Activated CD4-positive, CD25-positive, alpha-beta regulatory T cell treated with anti-CD3 and anti-CD28 coated beads, Interleukin-2, amount 50 U/mL, for 24 hours (primary cell): ENCODE data around the gene PIGM.

Experiments
- ATAC-seq, 2 donors: fragments of 150-1000 bp; cut with Tn5 transposase; one replicate each; pipeline ENCODE4 v1.10.0; 2021; ENCODE audit warnings: mild to moderate bottlenecking in 1 of 2, moderate library complexity in 1 of 2

Gene PIGM

DNA sequence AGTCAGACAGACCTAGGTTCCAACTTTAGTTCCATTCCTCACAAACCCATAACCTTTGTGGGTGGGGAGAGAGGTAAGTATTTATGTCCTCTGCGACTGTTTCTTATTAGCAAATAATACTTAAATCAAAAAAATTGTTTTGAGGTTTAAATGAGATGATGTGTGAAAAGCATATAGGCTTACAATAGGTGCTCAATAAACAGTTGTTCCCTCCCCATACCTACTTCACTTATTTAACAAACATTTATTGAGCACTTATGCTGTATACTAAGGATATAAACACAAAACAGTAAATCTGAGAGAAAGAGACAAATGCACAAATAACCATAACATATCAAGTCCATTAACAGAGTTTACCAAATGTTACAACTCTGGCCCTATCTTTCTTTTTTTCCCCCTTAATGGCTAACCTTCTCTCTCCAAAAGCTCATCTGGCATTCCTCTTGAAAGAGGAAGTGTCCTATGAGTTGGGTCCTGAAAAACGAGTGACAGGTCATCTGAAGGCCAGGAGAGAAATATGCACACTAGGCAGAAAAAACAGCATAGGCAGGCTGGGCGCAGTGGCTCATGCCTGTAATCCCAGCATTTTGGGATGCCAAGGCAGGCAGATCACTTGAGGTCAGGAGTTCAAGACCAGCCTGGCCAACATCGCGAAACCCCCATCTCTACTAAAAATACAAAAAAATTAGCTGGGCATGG, 10.3 kb downstream of the PIGM start:
- no peak for ATAC-seq

DNA sequence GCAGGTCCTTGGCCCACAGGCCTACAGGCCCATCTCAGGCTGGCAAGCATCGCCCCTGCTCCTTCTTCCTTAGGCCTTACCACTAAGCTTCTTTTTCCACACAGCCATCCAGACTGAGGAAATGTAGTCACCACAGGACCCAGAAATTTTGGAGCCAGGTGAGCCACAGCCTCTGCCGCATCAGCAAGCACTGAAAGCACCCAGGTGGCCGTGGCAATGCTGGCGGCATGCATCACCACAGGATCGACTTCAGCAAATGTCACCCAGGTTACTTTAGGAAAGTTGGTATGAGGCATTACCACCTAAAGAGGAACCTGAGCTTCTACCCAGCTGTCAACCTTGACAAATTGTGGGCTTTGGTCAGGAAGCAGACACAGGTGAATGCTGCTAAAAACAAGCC, 11.6 kb downstream of the PIGM start:
- ATAC-seq: no peak

DNA sequence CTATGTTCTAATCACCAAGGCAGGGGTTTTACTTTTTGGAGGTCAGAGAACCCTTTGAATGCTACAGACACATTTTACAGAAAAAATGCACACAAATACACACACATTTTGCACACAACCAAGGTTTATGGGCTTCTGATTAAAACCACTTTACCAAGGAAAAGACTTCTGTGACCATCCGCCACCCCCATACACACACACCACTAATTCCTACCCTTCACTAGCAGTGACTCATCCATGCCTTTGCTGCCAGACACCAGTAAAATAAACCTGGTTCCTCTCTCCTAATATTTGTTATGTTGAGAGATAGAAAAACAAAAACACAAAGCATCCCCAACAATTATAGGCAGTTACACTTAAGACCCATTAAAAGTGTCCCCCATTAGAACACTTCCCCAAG, 12.9 kb downstream of the PIGM start:
- no peak for ATAC-seq

DNA sequence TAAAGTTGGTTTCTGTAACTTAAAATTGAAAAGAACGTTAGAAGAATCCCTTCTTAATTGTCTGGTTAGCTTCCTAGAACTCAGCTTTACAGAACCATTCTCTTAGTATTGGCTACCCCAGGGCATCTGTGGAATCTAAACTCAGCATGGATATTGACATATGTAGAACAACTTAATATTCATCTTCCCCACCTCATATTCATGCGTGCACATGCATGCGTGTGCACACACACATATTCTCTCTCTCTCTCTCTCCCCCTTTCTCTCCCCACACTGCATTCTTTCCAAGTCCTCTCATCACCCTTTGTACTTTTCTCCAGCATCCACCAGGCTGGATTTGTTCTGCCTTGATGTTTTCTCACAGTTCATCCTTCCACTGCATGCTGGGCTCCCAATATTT, 13.4 kb downstream of the PIGM start:
- no peak for ATAC-seq

DNA sequence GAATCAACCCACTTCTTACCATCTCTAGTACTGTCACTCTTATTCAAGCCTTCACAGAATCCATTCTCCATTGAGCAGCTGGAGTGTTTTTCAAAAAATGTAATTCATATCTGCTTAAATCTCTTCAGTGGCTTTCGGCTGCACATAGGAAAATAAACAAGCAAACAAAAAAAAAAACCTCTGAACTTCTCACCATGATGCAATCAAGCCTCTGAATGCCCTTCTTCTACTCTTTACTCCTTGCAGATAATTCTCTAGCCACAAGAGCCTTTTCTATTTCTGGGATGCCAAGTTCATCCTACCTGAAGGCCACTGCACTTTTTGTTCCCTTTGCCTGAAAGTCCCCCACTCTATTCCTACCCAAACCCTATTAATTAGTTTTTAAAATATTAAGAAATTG, 14.2 kb downstream of the PIGM start:
- ATAC-seq: no peak

DNA sequence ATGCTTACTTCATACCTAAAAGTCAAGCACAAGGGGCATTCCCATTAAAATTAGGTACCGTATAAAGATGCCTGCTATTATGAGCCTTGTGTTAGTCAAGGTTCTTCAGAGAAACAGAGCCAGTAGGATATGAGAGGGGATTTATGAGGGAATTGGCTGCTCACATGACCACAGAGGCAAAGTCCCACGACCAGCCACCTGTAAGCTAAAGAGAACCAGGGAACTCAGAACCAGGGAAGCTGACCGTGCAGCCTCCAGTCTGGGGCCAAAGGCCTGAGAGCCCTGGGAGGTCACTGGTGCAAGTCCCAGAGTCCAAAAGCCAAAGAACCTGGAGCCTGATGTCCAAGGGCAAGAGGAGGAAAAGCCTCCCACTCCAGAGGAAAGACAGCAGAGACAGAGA, 20.0 kb downstream of the PIGM start:
- no peak for ATAC-seq

DNA sequence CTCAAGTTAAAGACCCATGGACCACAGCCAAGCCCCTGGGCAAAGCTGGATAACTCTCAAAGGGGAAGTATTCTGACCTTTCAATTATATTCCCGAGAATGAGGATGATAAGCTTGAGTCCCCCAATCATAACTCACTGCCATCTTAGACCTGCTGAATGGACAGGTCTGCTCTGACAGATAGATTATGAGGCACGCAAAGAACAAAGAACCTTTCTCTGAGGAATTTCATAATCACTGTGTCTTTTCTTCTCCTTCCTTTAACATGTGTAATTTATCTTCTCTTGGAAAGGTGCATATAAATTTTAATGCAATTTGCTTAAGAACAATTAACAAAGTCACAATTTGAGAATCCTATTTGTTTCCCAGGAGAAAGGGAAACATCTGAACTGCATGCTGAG, 22.0 kb downstream of the PIGM start:
- no peak for ATAC-seq

DNA sequence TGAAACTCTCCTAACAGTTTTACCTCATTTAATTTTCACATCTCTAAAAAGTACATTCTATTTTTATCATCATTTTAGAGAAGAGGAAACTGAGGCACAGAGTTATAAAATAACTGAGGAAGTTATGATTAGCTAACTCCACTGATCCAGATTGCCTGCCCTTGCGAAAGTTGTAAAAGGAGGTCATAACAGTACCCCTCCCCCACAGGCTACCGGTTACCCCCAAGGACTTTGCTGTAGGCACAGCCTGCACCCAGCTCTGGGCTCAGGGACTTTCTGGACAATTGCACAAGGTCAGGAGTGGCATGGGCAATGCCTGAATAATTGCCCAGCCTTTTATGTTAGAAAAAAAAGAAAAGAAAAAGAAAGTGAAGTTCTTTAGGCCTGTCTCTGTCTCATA, 22.7 kb downstream of the PIGM start:
- ATAC-seq: no peak

DNA sequence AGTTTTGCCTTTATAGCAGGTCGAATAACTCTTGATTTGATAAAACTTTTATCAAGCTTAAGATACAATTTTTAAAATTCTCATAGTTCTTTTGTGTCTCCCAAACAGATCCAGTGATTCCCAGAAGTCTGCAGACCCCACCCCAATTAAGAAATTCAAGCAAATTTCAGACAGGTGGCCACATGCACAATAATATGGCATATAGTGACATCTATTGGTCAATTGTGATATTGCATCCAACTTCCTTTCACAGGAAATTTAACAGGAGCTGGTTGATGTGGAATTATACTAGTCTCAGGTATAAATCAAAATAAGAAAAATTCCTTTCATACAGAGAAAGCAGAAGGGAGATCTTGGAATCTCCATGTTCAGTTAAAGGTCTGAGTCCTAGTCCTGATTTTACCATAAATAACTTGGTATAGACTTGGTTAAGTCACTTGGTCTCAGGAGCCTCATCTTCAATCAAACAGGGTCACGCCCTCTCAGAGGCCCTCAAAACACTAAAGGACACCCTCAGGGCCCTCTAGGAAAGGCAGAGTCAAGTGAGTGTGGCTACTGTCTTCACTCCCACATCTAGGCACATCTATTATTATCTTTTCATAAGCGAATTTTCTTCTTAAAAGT, 24.1 kb downstream of the PIGM start:
- no peak for ATAC-seq

DNA sequence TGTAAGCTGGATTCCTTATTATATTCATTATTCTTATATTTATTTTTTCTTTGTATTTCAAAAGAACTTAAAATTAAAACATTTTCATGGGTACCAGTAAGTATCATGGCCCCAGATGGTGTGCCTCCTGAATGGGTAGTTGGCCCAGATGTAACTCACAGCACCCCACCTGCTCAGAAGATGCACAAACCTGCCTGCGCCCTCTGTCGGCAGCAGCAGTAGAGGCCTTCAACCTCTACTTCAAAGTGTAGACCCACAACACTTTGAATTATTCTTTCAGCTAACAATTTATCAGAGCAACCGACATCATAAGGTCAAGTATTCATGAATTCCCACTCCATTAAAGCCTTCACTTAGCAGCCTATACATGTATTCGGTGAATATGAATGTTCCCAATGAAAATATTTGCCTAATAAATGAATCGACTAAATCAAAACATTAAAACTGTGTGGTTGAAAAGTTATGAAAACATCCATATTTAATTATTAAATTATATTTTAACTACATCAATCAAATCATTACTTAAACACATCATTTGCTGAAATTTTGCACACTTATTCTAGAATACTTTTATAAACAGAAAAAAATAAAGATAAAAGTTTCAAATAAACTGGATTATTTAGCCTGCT, 25.4 kb downstream of the PIGM start:
- peak; percentile 72 to 83 for ATAC-seq

DNA sequence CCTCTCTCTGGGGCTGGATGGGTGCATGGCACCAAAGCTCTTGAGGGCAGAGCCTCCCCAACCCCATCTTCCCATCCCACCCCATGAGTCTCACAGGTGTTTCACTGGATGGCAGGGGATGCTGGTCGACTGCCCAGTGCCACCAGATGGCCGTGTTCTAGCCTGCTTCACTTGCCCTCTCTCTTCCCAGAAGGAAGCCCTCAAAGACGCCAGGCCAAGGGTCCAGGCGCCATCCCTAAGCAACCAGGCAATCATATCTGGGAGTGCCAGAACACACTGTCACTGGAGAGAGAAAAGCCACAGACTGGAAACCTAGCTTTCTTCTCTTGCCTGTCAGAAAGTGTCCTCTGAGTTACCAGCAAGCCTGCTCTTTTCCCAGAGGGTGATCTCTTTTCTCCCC, 26.7 kb downstream of the PIGM start:
- ATAC-seq: no peak

DNA sequence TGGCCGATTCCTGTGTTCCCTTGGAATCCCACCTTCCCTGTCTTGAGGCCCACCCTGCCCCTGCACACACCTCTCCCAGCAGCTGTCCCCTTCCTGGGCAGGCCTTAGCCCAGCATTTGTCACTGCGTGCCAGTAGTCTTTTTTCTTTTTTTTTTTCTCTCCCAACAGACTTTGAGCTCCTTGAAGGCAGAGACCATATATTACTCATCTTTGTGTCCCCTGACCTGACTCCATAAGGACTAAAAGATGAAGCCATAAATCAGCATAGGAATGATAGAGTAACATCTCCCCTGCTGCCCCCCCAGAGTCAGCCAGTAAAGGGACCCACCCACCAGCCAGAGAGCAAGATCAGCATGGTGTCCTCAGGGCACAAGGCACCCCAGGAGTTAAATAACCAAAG, 27.4 kb downstream of the PIGM start:
- ATAC-seq: no peak

DNA sequence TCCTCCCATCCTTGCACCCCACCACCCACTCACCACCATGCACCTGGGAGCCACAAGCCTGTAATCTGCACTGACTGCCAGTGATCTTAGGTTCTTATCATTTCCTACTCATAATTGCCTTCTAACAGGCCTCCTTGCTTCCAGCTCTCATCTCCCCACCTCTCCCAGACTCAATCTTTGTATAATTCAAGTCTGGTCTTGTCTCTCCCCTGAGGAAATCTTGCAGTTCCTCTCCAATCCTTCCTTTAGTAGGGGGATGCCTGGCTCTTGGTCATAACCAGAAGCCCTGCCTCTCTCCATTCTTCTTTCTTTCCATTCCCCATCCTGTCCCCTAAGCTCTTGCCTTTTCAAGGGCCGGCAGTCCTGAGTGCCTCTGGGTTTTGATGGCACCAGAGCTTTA, 27.8 kb downstream of the PIGM start:
- no peak for ATAC-seq

DNA sequence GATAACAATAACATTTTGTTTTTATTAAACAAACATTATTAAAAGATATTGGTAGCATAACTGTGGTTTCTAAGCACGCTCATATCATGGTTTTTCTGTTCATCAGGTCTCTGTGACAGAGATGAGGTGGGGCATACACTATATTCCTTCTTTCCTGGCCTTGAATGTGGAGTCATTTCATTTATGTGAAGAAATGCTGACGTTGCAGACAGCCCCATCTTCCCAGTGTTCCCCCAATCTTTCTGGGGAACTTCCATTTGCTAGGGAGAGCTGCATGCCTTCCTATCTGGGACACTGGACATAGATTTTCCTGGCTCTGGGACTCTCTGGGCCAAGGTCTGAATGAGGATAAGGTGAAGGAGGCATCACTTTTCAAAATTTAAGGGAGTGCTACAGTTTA, 30.4 kb downstream of the PIGM start:
- no peak for ATAC-seq

DNA sequence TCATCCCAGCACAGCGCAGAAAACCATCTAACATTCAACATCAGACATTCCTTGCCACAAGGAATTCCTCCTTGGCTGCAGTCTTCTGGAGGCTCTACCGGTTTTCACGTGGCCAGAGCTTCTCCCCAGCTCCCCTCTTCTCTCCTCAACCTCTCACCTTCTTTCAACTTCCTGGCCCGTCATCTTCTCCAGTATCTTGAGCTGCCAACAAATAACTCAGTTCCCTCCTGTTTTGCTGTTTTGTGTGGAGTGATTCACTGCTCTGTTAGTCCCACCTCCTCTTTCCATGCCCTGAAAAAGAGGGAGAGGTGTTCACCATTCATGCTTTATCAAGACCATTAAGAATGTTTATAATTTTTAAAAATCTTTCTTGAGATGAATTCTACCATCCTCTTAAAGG, 32.6 kb downstream of the PIGM start:
- ATAC-seq: no peak

DNA sequence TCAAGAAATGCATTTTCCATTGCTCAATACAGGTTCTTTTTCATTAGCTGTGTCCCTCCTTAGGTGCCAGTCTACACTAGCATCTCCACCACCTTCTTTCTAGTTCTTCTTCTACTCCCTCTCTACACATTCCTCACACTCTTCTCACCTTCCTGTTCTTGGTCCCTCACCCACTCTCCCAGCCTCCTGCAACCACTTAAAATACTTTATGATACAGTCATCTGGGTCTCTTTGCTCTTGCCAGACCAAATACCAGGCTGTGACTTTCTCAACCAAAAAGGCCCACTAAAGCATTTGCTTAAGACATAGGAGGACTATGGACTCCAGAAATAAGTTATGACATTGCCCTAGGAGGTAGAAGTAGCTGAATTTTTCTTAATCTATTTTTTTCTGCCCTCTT, 35.1 kb downstream of the PIGM start:
- ATAC-seq: no peak

DNA sequence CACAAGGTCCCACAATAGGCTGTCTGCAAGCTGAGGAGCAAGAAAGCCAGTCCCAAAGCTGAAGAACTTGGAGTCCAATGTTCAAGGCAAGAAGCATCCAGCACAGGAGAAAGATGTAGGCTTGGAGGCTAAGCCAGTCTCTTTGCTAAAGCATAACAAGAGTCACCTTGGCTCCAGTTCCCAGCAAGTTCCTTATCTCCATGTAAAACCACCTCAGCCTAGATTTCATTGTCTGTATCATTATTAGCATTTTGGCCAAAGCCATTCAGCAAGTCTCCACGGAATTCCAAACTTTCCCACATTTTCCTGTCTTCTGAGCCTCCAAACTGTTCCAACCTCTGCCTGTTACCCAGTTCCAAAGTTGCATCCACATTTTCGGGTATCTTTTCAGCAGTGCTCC, 36.9 kb downstream of the PIGM start:
- no peak for ATAC-seq

DNA sequence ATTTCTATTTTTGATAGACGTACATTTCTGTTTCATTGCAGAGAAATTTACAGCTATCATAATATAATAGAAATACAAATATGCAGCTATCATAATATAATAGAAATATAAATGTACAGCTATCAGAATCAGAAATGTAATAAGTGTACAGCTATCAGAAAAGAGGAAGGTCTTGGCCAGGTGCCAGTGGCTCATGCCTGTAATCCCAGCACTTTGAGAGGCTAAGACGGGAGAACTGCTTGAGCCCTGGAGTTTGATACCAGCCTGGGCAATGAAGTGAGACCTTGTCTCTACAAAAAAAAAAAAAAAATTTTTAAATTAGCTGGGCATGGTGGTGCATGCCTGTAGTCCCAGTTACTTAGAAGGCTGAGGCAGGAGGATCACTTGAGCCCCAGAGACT, 37.9 kb downstream of the PIGM start:
- ATAC-seq: no peak

DNA sequence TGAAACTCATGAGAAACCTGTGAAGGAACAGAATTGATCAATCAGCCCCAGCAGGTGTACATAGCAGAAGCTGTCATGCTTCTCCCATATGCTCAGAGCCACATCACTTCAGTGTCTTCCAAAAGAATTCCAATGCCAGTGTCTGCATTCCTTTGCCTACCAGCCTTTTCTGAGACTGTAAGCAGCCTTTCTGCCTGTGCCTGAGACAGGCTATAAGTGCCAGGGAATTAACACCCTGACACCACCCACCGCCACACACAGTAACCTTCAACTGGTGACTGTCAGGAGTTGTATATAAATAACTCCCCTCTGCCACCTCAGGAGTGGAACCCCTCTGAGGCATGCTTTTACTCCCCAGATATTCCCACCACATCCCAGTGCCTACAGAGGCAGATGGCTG, 39.6 kb downstream of the PIGM start:
- ATAC-seq: no peak

DNA sequence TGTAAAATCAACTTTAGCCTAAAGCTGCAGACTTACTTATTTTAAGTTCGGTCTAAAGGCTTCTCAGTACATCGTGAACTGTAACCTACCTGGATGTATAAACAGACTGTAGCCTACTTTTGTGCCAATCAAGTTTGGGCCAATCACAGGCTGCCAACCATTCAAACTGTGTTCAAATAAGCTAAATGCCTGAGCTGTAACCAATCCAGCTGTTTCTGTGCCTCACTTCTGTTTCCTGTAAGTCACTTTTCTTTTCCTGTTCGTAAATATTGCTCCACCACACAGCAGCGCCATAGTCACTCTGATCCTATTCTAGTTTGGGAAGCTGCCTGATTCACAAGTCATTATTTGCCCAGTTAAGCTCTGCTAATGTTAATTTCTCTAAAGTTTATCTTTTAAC, 40.3 kb downstream of the PIGM start:
- peak in 1 of 2 donors; percentile 33 for ATAC-seq

DNA sequence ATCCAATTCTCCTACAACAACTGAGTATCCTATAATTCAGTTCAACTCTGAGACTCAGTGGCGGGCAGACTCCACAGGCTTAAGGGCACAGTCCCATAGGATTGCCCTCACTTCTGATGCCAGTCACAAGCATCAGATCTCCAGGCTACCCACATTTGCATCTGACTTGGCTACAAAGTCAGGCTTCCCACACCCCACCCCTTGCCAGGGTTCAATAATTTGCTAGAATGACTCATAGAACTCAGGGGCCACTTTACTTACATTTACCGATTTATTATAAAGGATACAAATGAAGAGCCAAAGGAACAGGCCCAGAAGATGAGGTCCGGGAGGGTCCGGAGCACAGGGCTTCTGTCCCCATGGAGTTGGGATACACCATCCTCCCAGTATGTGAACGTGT, 41.8 kb downstream of the PIGM start:
- ATAC-seq: no peak

DNA sequence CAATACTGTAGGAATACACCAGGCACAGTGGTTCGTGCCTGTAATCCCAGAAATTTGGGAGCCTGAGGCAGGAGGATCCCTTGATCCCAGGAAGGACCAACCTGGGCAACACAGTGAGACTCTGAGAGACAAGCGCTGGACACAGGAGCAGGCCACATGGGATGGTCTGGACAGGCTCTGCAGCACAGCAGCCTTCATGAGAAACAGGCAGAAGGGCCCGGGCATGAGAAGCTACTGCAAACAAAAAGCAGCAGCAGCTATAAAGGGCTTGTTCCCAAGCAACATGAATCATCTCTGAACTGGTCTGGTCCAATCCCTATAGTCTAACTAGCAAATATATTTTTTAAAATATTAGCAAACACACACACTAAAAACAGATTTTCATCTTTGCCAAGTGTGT, 42.2 kb downstream of the PIGM start:
- ATAC-seq: no peak

DNA sequence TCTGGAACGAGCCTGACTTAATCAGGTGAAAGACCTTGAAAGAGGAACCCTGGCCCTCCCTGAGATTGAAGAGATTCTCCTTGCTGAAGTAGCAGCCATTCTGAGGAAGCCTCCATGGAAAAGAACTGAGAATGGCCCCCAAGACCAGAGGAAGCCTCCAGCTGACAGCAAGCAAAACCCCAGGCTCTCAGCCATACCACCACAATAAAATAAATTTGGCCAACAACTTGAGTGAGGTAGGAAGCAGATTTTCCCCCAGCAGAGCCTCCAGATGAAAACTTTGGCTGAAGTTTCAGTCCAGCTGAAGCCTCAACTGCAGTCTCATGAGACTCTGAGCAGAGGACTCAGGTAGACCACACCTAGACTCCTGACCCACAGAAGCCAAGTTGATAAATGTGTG, 43.8 kb downstream of the PIGM start:
- no peak for ATAC-seq

DNA sequence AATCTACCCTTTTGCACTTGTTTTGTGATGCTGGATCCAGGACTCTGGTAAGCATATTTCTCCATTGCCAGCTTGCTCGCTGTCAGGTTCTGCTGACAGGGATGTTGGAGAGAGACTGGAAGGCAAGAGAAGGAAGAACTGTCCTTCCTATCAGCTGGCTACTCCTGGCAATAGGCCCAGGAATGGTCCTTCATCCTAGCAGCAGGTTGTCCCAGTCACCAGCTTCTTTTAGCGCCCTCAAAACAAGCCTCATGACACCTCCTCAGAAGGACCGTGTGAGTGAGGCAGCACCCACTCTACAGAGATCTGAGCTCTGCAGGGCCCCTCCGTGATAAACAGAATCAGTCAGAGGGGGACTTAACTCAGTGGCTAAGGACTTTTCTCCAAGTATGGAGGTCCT, 44.6 kb downstream of the PIGM start:
- no peak for ATAC-seq

DNA sequence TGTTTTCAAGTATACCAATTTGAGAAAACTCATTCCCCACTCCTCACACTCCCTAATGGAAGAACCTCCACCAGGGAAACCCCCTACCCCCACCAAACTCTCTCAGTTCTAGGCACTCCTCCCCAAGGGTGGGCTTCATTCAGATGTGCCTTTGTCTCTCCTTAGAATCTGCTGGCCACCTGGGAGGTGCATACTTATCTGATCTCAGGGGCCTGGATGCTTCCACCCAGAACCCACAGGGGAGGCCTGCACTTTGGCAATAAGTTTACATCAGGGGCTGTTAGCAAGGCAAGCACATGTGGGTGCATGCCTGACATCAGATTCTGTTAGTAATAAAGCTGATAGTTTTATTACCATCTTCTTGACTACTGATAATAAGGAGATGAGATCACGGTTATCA, 45.3 kb downstream of the PIGM start:
- no peak for ATAC-seq
